Activated CD8-positive, alpha-beta T cell treated with anti-CD3 and anti-CD28 coated beads for 36 hours (primary cell): Measurements from ENCODE around the gene DEDD. TPM values are rescaled to one million over a fixed set of nuclear protein-coding genes. Genes with fewer than 3 reads are reported as not detected.

Experiments used
- ATAC-seq: fragments of 200-7000 bp; cut with Tn5 transposase; one replicate; pipeline ENCODE4 v1.10.0; 2021; ENCODE audit warnings: mild to moderate bottlenecking, moderate library complexity
- CTCF ChIA-PET: fragments of 350-600 bp; sonication (Branson Sonifier 250); formaldehyde crosslinking; loops from one replicate; lab custom pipeline; 2021; ENCODE audit warnings: antibody characterized with exemption; lab: Charles Lee
- POLR2A ChIA-PET: fragments of 350-600 bp; sonication (Branson Sonifier 250); formaldehyde crosslinking; loops from one replicate; lab custom pipeline; 2021; ENCODE audit warnings: antibody characterized with exemption; lab: Charles Lee
- DNase-seq: peaks from one replicate; pipeline ENCODE4 v3.0.0-alpha.2; 2020
- H3K27ac Mint-ChIP-seq: one replicate; pipeline ENCODE4 v1.8.0; 2021; ENCODE audit warnings: mild to moderate bottlenecking, mixed read lengths
- H3K27me3 Mint-ChIP-seq: one replicate; pipeline ENCODE4 v1.8.0; 2021; ENCODE audit warnings: mixed read lengths
- H3K36me3 Mint-ChIP-seq: one replicate; pipeline ENCODE4 v1.8.0; 2021; ENCODE audit warnings: low read depth, mixed read lengths
- H3K4me1 Mint-ChIP-seq: one replicate; pipeline ENCODE4 v1.8.0; 2021; ENCODE audit warnings: low read depth, mixed read lengths
- H3K4me3 Mint-ChIP-seq: one replicate; pipeline ENCODE4 v1.8.0; 2021; ENCODE audit warnings: mild to moderate bottlenecking, moderate library complexity, mixed read lengths
- H3K9me3 Mint-ChIP-seq: one replicate; pipeline ENCODE4 v1.8.0; 2021; ENCODE audit warnings: mixed read lengths
- intact Hi-C: fragments of 100-400 bp; cut with micrococcal nuclease; formaldehyde crosslinking; loops from one replicate; pipeline ENCODE4 v1.10.0; 2022
- total RNA-seq, 2 experiments: library from RNA; stranded (reverse); gene quantifications; one replicate each; pipeline ENCODE4 v1.2.3, GENCODE V29; 2021
- TF ChIP-seq, protein P1 (sequence below): fragments of 200-600 bp; IDR thresholded peaks from one replicate; pipeline ENCODE4 v1.8.0; 2022; ENCODE audit warnings: antibody characterized with exemption, mild to moderate bottlenecking

DEDD gene
- total RNA-seq, 2 experiments from 2014 or later: 30.4 to 37.0 TPM

DNA sequence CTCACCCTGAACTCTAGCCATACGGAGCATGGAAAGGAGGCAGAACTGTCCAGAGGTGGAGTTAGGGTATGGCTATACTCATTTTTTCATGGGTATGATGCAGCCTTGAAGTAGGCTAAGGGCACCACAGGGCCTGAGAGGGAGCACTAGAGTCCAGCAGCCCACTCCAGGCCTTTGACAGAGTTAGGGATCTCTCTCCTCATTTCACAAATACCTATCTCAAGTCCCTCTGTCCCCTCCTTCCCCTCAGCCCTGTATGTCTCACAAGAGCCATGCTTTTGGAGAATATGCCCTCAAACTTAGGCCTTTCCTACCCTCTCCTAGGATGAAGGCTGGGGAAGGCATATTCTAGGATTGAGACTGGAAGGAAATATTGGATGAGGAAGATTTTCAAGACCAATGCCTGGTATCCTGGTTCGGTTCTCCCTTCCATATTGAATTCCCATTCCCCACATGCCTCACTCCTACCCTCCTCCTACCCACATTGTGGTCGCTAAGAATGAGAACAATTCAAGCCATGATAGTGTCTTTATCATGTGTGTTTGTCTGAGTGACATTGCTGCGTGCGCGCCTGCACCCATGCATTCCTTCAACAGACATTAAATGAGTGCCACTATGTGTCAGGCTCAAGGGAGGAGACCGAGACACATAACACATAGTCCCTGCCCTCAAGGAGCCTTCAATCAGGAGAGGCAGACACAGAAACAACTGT is 40.5 kb downstream of the DEDD start:
- ATAC-seq (peak; percentile 15), DNase-seq (no peak)
- no peaks in the 10 kb centered on the region for H3K9me3 Mint-ChIP-seq
- ChIA-PET POLR2A (interaction anchor here (0.6 to 8.2 kb wide), 4 partner anchors 13 to 46 kb away, joined by 3 to 57 read pairs (median 4); partner anchors contain the start of genes ARHGAP30 and USF1), CTCF (interaction anchor here (1.3 to 9.4 kb wide), 3 partner anchors 20 to 52 kb away, joined by 3 to 200 read pairs (median 5); partner anchors contain the start of gene ARHGAP30)
- TF ChIP-seq, protein P1, sequence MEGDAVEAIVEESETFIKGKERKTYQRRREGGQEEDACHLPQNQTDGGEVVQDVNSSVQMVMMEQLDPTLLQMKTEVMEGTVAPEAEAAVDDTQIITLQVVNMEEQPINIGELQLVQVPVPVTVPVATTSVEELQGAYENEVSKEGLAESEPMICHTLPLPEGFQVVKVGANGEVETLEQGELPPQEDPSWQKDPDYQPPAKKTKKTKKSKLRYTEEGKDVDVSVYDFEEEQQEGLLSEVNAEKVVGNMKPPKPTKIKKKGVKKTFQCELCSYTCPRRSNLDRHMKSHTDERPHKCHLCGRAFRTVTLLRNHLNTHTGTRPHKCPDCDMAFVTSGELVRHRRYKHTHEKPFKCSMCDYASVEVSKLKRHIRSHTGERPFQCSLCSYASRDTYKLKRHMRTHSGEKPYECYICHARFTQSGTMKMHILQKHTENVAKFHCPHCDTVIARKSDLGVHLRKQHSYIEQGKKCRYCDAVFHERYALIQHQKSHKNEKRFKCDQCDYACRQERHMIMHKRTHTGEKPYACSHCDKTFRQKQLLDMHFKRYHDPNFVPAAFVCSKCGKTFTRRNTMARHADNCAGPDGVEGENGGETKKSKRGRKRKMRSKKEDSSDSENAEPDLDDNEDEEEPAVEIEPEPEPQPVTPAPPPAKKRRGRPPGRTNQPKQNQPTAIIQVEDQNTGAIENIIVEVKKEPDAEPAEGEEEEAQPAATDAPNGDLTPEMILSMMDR: no peak
- H3K4me3 Mint-ChIP-seq: no peak overlapping the region
- intact Hi-C loops: no loop called here
- no peaks in the 10 kb centered on the region for H3K36me3 Mint-ChIP-seq
- no peaks in the 10 kb centered on the region for H3K27me3 Mint-ChIP-seq
- H3K27ac Mint-ChIP-seq: peak overlapping the region; percentile 14
- peaks cover 58% of the 10 kb centered on the region for H3K4me1 Mint-ChIP-seq

- H3K4me3 Mint-ChIP-seq: no peak overlapping the region
- H3K27me3 Mint-ChIP-seq: no peaks in the 10 kb centered on the region
- no peak overlapping the region for H3K27ac Mint-ChIP-seq
- DNase-seq (no peak), ATAC-seq (no peak)
- ChIA-PET CTCF (interaction anchor here (1.3 kb wide), 1 partner anchor 19 kb away, joined by 3 read pairs; no protein-coding TSS in a partner anchor), POLR2A (interaction anchor here (2.8 kb wide), 1 partner anchor 21 kb away, joined by 13 read pairs; the partner anchor contains the start of gene ARHGAP30)
- H3K36me3 Mint-ChIP-seq: no peaks in the 10 kb centered on the region
- no peaks in the 10 kb centered on the region for H3K9me3 Mint-ChIP-seq
- intact Hi-C loops: no loop called here
- TF ChIP-seq, protein P1: no peak
- peaks cover 49% of the 10 kb centered on the region for H3K4me1 Mint-ChIP-seq
These were observed 41.4 kb downstream of the DEDD start for GRCh38 chr1:161091093-161091492.

DNA sequence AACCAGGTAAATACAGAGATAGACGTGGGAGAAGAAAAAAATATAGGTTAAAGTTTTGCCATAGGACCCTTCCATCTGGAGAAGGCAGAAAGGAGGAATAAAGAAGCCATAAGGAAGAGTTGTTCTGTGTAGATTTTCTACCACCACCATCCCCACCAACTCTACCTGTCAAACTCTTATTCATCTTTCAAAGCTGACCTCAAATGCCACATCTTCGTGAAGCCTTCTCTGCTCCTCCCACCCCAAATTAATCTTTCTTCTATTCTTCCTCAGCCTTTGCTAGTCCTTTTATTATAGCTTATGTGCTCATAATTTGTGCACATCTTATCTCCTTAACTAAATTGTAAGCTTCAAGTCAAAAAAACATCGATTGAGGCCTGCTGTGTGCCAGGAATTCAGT is 41.9 kb downstream of the DEDD start:
- H3K36me3 Mint-ChIP-seq: no peaks in the 10 kb centered on the region
- no peak overlapping the region for H3K4me3 Mint-ChIP-seq
- H3K9me3 Mint-ChIP-seq: no peaks in the 10 kb centered on the region
- DNase-seq (no peak), ATAC-seq (no peak)
- ChIA-PET CTCF (interaction anchor here (1.3 kb wide), 1 partner anchor 19 kb away, joined by 3 read pairs; no protein-coding TSS in a partner anchor), POLR2A (interaction anchor here (2.8 kb wide), 1 partner anchor 20 kb away, joined by 13 read pairs; the partner anchor contains the start of gene ARHGAP30)
- peaks cover 48% of the 10 kb centered on the region for H3K4me1 Mint-ChIP-seq
- TF ChIP-seq, protein P1: no peak
- H3K27me3 Mint-ChIP-seq: no peaks in the 10 kb centered on the region
- no peak overlapping the region for H3K27ac Mint-ChIP-seq
- intact Hi-C loops: no loop called here

DNA sequence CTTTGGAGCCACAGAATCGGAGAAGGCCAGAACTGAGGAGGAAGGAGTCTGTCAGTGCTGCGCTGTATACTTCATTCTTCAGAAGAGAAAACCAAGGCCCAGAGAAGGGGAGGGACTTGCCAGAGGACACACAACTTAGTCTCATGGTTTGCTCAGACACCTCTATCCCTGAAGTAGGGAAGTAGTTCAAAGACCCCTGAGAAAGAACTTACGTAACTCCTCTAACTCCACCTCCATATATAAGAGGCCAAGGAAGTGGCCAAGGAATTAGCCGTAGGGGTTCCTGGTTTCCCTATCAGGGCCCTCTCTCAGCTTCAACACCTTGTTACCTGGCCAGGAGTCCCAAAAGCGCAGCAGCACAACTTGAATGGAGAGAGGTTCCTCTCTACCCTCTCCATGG is 42.5 kb downstream of the DEDD start:
- TF ChIP-seq, protein P1: no peak
- H3K4me1 Mint-ChIP-seq: peaks cover 44% of the 10 kb centered on the region
- H3K4me3 Mint-ChIP-seq: no peak overlapping the region
- H3K36me3 Mint-ChIP-seq: no peaks in the 10 kb centered on the region
- no peaks in the 10 kb centered on the region for H3K9me3 Mint-ChIP-seq
- ATAC-seq (no peak), DNase-seq (no peak)
- no peak overlapping the region for H3K27ac Mint-ChIP-seq
- POLR2A ChIA-PET: interaction anchor here (2.8 kb wide), 1 partner anchor 19 kb away, joined by 13 read pairs; the partner anchor contains the start of gene ARHGAP30
- H3K27me3 Mint-ChIP-seq: no peaks in the 10 kb centered on the region
- CTCF ChIA-PET: interaction anchor here (0.8 to 1.2 kb wide), 3 partner anchors 7 to 45 kb away, joined by 3 to 5 read pairs (median 4); partner anchors contain the start of gene USF1
- intact Hi-C loops: no loop called here
